WERI-Rb-1 (cell line): ENCODE measurements around the gene ACTN1.
A peak's percentile ranks its signal among the peaks of the same experiment; 100 is the strongest.

ENCODE experiments used
- DNase-seq: peaks from one replicate; pipeline ENCODE4 v3.0.0-alpha.2; 2020
- H3K27ac ChIP-seq: fragments of 250-450 bp; sonication (Bioruptor Pico); 2 replicates; pipeline ENCODE4 v1.5.1; 2020; ENCODE audit warnings: mild to moderate bottlenecking, moderate library complexity
- H3K27me3 ChIP-seq: fragments of 250-450 bp; sonication (Bioruptor Pico); 2 replicates; pipeline ENCODE4 v1.5.1; 2021; ENCODE audit warnings: mild to moderate bottlenecking, low read depth, moderate library complexity; ENCODE audit not compliant: insufficient read depth, severe bottlenecking
- H3K36me3 ChIP-seq: fragments of 250-450 bp; sonication (Bioruptor Pico); 2 replicates; pipeline ENCODE4 v1.5.1; 2020; ENCODE audit warnings: mild to moderate bottlenecking, moderate library complexity
- H3K4me3 ChIP-seq: 2 replicates; pipeline ENCODE4 v1.5.1; 2011; ENCODE audit warnings: low read depth, mild to moderate bottlenecking, control low read depth, low read length
- H3K9me3 ChIP-seq: fragments of 250-450 bp; sonication (Bioruptor Pico); 2 replicates; pipeline ENCODE4 v1.5.1; 2021; ENCODE audit warnings: mild to moderate bottlenecking, moderate library complexity; ENCODE audit not compliant: severe bottlenecking
- TF ChIP-seq, protein P1 (sequence below): IDR thresholded peaks from 2 replicates; pipeline ENCODE4 v1.5.1; 2011; ENCODE audit warnings: low read depth, mild to moderate bottlenecking, control low read depth, inconsistent platforms, low read length

ACTN1 gene

DNA sequence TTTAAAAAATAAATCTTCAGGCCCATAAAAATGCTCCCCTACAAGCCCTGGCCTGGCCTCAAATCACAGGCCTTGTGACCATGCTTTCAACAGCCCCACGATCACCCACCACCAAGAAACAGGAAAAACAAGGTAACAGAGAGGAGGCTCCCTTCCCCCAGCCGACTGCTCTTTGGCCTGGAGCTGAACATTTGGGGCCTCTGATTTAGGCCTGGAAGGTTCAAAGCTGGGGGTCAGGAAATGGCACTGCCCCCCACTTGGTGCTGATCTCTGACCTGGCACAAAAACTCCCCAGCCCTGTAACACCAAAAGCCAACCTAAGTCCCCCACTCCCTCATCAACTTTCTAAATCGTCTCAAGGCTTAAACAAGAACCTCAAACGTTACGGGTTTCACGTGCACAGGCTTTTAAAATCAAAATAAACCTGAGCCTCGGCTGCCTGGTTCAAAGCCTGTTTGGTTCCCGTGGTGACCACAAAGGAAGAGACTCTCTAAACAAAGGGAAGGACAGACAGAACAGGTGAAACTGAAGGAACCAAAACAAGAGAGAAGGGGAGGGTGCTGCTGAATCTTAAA lies 9.0 kb downstream of the ACTN1 start:
- Histone ChIP-seq H3K36me3 (no peaks in the 10 kb centered on the region; the same call in 1 of the 2 replicates), H3K27ac (no peak overlapping the region)

DNA sequence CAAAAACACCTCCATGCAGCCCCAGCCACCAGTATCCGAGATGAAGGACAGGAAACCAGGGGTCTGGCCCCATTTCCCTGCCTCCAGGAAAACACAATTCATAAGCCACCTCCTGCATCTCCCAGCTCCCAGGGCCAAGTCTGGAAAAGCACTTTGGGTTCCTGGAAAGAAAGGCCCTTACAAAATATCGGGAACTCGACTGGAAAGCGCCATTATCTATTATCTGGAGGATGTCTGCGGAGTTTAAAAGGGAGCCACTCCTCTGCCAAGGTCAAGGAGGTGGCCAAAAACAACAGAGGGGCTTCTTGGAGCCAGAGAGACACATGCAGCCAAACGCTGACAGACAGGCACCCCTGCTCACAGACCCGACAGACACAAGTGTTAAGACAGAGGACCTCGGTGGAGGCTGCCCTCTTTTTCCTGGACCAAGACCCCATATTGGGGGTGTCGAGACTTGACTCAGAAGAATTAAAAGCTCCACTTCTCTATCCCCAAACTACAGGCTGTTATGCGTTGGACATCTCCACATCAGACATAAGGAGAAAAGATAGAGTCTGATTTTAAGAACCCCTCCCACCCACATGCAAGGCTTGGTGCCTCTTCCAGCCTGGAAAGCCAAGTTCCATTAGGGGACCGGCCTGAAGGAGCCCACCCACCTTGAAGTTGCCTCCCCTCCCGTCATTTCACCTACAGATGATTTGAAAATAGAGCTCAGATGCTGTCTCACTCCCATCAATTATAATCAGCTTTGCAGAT lies 9.6 kb downstream of the ACTN1 start:
- Histone ChIP-seq H3K36me3 (no peaks in the 10 kb centered on the region; the same call in 1 of the 2 replicates), H3K4me3 (no peak overlapping the region), H3K27ac (no peak overlapping the region), H3K9me3 (no peaks in the 10 kb centered on the region), H3K27me3 (no peaks in the 10 kb centered on the region)
- TF ChIP-seq, protein P1, sequence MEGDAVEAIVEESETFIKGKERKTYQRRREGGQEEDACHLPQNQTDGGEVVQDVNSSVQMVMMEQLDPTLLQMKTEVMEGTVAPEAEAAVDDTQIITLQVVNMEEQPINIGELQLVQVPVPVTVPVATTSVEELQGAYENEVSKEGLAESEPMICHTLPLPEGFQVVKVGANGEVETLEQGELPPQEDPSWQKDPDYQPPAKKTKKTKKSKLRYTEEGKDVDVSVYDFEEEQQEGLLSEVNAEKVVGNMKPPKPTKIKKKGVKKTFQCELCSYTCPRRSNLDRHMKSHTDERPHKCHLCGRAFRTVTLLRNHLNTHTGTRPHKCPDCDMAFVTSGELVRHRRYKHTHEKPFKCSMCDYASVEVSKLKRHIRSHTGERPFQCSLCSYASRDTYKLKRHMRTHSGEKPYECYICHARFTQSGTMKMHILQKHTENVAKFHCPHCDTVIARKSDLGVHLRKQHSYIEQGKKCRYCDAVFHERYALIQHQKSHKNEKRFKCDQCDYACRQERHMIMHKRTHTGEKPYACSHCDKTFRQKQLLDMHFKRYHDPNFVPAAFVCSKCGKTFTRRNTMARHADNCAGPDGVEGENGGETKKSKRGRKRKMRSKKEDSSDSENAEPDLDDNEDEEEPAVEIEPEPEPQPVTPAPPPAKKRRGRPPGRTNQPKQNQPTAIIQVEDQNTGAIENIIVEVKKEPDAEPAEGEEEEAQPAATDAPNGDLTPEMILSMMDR = no peak
- DNase-seq = no peak

More for the DNA sequence above, 9.0 kb downstream of the ACTN1 start:
- TF ChIP-seq, protein P1 = no peak
- Histone ChIP-seq H3K27me3 (no peaks in the 10 kb centered on the region), H3K9me3 (no peaks in the 10 kb centered on the region), H3K4me3 (no peak overlapping the region)
- DNase-seq = no peak

DNA sequence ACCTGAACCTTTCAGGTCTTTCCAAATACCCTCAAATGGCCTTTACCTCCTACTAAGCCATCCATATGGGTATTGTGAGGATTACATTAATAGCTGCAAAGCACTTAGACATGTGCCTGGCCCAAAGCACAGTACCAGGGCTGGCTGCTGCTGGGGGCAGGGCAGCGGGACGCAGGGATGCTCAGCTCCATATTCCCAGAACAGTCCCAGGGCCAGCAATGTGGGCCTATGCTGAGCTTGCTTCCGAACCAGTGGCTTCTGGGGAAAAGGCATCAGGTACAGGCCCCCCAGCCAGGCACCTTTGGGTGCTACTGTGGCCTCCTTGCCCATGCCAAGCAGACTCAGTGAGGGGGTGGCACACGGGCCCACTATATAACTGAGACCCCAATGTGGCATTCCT lies 10.4 kb downstream of the ACTN1 start:
- TF ChIP-seq, protein P1 = no peak

DNA sequence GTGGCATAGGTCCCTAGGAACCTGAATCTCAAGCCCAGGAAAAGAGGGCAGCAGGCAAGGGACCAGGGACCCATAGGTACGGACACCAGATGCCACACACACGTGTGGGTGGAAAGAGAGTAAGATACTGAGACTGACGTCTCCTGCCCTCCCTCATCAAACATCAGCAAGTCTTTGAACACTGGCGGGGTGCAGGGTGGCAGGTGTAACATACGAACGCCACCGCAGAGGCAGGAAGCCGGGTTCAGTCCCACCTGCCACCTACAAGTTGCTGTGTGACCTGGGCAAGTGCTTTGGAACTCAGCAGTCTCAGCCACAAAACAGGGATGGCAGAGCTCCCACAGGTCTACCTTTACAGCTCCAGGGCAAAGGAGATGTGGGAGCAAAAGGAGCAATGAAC lies 11.1 kb downstream of the ACTN1 start:
- TF ChIP-seq, protein P1 = no peak
- no peaks in the 10 kb centered on the region for H3K36me3 ChIP-seq
- H3K9me3 ChIP-seq = no peaks in the 10 kb centered on the region
- no peak overlapping the region for H3K4me3 ChIP-seq
- H3K27me3 ChIP-seq = no peaks in the 10 kb centered on the region
- no peak overlapping the region for H3K27ac ChIP-seq
- DNase-seq = no peak

More for the DNA sequence above, 10.4 kb downstream of the ACTN1 start:
- H3K4me3 ChIP-seq = no peak overlapping the region
- no peak overlapping the region for H3K27ac ChIP-seq
- no peaks in the 10 kb centered on the region; the same call in 1 of the 2 replicates for H3K36me3 ChIP-seq
- peak; percentile 60 for DNase-seq
- H3K9me3 ChIP-seq = no peaks in the 10 kb centered on the region
- H3K27me3 ChIP-seq = no peaks in the 10 kb centered on the region

DNA sequence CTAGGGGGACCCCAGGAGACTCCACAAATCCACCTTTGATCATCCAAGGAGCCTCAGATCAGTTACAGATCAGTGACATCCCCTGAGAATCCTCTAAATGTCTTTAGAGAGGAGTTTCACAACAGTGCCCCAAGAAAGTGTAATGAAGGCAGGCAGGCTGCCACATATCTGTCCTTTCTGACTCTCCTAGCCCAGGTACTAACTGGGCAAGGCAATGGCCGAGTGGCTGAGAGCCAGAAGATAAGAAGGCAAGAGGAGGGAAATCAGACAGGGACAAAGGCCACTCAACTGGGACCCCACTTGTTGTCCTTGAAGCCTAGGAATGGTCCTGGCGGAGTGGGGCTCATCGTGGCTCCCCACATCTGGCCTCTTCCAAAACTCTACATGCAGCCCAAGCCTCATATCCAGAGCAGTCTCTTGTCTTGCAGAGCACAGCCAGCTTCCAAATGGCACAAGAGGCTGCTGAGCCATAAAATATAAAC lies 11.6 kb downstream of the ACTN1 start:
- TF ChIP-seq, protein P1 = no peak
- Histone ChIP-seq H3K36me3 (no peaks in the 10 kb centered on the region), H3K27ac (no peak overlapping the region), H3K4me3 (no peak overlapping the region), H3K27me3 (no peaks in the 10 kb centered on the region), H3K9me3 (no peaks in the 10 kb centered on the region)
- no peak for DNase-seq
